Mucosa of stomach (tissue), 1 donor: ENCODE results near the gene WBP4.

Experiments
- H3K27me3 ChIP-seq: one replicate; pipeline ENCODE4 v1.7.0; 2013; ENCODE audit warnings: mild to moderate bottlenecking, low read length; ENCODE audit not compliant: control insufficient read depth, insufficient read depth
- H3K36me3 ChIP-seq: one replicate; pipeline ENCODE4 v1.7.0; 2013; ENCODE audit warnings: low read length; ENCODE audit not compliant: control insufficient read depth, insufficient read depth
- H3K4me1 ChIP-seq: one replicate; pipeline ENCODE4 v1.7.0; 2013; ENCODE audit warnings: mild to moderate bottlenecking, low read length; ENCODE audit not compliant: control insufficient read depth, insufficient read depth
- H3K4me3 ChIP-seq: one replicate; pipeline ENCODE4 v1.7.0; 2013; ENCODE audit warnings: low read length
- H3K9ac ChIP-seq: one replicate; pipeline ENCODE4 v1.7.0; 2013; ENCODE audit warnings: mild to moderate bottlenecking, low read length, moderate library complexity
- H3K9me3 ChIP-seq: one replicate; pipeline ENCODE4 v1.7.0; 2013; ENCODE audit warnings: mild to moderate bottlenecking, low read length, moderate library complexity; ENCODE audit not compliant: control insufficient read depth
- donor health status: Pancreatic carcinoma.

The WBP4 gene

DNA sequence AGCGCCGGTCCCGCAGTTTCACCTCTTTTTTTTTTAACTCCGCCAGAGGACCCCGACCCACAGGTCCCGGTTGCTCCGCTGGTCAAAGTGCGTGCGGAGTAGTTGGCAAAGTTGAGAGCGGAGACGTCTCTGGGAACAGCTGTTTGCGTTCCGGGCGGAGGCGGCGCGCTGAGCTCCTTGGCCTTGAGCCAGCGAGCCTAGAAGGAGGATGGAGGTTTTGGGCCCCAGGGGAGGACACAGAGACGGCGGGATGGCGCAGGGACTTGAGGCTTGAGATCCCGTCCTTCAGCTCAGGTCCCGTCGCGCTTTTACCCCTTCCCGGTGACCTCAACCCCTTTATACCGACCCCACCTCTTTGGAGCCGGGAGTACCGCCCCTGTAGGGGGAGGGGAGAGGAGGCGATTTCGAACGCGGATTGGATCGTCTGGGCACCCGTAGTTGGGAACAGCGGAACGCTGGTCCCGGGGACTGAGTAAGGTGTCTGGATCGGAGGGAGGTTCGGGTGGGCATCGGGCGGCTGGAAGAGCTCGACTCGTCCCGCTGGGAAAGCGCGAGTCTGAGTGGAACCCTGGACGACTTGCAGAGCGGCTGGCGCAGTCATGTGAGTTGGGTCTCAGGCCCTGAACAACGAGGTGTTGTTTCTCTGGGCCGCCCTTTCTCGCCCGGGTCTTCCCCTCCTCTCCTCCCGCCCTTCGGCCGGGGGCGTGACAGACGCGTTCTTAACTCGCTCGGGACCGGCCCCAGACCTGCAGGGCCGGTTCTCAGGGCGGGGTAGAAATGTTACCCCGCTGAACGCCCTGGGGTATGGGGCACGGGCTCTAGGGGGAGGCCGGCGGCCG lies at the start of gene WBP4:
TSS of gene WBP4 (plus strand) at position 435 of the 839 bp plus-strand sequence. CDS start at position 600, 165 bp downstream.
- peaks cover 22% of the 10 kb centered on the region for H3K4me1 ChIP-seq
- H3K9me3 ChIP-seq = no peaks in the 10 kb centered on the region
- no peaks in the 10 kb centered on the region for H3K36me3 ChIP-seq
- peak within 1 kb of the TSS; percentile 83 for H3K4me3 ChIP-seq
- peak within 1 kb of the TSS; percentile 86 for H3K9ac ChIP-seq
- no peaks in the 10 kb centered on the region for H3K27me3 ChIP-seq

DNA sequence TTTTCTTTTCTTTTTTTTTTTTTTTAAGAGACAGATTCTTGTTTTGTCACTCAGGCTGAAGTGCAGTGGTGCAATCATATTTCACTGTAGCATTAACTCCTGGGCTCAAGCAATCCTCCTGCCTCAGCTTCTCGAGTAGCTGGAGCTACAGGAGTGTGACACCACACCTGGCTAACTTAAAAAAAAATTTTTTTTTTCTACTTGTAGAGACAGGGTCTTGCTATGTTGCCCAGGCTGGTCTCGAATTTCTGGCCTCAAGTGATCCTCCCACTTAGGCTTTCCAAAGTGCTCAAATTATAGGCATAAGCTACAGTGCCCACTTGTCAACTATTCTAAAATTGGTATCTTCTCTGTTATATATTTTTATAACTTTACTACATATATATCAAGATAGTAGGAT lies 48.8 kb upstream of the WBP4 start:
- Histone ChIP-seq H3K4me1 (peaks cover 25% of the 10 kb centered on the region), H3K36me3 (no peaks in the 10 kb centered on the region), H3K4me3 (no peak overlapping the region), H3K9me3 (no peaks in the 10 kb centered on the region), H3K27me3 (no peaks in the 10 kb centered on the region), H3K9ac (no peak overlapping the region)

DNA sequence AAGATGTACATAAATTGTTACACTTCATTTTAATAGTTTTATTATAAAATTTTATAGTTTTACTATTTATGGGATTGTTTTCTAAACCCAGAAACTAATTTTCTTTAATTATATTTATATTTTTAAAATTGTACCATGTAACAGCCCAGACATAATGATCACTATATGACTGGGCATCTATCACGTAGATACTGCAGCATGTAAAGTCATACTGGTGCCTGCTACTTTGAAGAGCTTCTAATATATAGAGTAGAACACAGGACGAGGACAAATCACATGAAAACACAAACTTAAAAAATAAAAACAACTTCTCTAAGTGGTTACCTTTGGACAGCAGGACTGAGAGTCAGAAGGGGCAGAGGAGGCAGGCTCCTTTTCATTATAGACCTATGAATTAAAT lies 47.5 kb upstream of the WBP4 start:
- no peaks in the 10 kb centered on the region for H3K9me3 ChIP-seq
- H3K9ac ChIP-seq = no peak overlapping the region
- no peak overlapping the region for H3K4me3 ChIP-seq
- H3K27me3 ChIP-seq = no peaks in the 10 kb centered on the region
- no peaks in the 10 kb centered on the region for H3K36me3 ChIP-seq
- peaks cover 13% of the 10 kb centered on the region for H3K4me1 ChIP-seq

- Histone ChIP-seq H3K27me3 (no peaks in the 10 kb centered on the region), H3K36me3 (no peaks in the 10 kb centered on the region), H3K4me1 (peaks cover 20% of the 10 kb centered on the region), H3K9me3 (no peaks in the 10 kb centered on the region), H3K4me3 (no peak overlapping the region), H3K9ac (no peak overlapping the region)
These were observed 45.4 kb upstream of the WBP4 start for GRCh38 chr13:41015920-41016319.

DNA sequence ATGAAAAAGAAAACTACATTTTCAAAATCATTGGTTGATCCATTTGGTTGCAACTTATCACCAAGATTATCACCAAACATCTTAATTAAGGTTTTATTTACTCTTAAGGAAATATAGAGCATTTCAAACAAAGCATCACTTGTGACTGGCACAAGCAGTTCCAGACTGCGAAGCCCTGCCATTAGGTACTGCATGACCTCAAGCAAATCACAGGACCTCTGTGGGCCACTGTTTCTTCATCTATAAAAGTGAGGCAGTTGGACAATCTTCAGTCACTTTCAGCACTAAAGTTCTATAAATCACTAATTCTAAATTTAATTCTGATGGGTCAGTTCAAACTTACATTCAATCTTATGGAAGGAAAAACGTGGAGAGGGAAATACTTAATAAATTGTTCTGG lies 44.1 kb upstream of the WBP4 start:
- H3K4me3 ChIP-seq = no peak overlapping the region
- no peaks in the 10 kb centered on the region for H3K36me3 ChIP-seq

DNA sequence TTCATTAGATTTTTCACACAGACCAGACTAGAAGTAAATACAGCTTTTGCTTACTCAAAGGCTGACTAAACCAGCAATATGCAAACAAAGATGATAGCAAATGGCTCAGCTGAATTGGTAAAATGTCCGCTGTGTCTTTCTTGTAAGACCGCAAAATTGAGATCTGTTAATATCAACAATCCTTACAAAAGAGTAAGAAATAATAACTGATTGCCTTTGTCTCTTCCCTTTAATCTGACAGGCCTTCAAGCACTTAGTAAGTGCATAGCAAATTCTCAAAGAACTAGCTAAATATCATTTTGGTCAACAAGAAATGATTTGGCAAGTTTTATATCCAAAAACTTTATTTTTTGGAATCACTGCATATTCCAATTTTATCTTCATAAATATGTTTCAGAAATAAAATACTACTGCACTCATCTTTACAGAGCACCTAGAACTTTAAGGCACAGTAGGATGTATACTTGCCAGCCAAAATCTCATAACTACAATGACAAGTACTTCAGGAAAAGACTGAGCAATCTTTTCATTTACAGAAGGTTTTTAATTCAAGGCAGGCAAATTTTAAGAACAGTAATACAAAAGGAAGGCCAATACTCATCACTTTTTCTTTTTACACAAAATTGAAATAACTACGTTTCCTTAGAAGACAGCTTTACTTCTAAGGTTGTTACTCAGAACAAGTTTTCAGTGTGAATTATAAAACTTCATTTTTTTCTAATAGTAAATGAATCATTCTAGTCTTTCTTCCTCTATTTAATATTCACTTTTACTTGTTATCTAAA lies 43.3 kb upstream of the WBP4 start:
- Histone ChIP-seq H3K4me1 (peaks cover 29% of the 10 kb centered on the region), H3K9ac (peak overlapping the region; percentile 69), H3K27me3 (no peaks in the 10 kb centered on the region), H3K36me3 (no peaks in the 10 kb centered on the region), H3K9me3 (no peaks in the 10 kb centered on the region), H3K4me3 (peak overlapping the region; percentile 5)

More for the DNA sequence above, 44.1 kb upstream of the WBP4 start:
- H3K9me3 ChIP-seq = no peaks in the 10 kb centered on the region
- H3K9ac ChIP-seq = peak overlapping the region; percentile 69
- H3K4me1 ChIP-seq = peaks cover 29% of the 10 kb centered on the region
- no peaks in the 10 kb centered on the region for H3K27me3 ChIP-seq

- Histone ChIP-seq H3K36me3 (no peaks in the 10 kb centered on the region), H3K9me3 (no peaks in the 10 kb centered on the region), H3K27me3 (no peaks in the 10 kb centered on the region), H3K4me1 (peaks cover 29% of the 10 kb centered on the region), H3K9ac (peak overlapping the region; percentile 69), H3K4me3 (no peak overlapping the region)
These were observed 42.7 kb upstream of the WBP4 start for GRCh38 chr13:41018602-41018948.

DNA sequence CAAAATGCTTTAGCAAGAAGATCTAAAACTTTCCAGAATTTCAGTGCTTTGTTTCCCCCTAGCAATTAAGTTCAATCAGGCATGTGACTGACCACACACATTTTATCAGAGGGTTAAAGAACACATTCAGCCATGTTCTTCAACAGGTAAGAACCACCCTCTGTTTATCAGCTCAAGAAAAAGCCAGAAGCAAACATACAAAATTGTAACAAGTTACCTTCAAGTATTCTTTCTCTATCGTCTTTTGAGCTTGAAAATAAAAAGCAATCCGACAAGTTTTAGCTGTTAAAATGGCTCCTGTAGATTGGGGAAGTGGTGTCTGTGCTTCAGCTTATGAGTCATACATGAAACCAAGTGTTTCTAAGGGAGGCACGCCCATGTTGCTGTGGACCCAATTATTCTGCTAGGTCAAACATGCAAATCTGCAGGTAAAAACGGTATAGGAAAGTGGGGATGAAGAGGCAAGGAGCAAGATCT lies 42.3 kb upstream of the WBP4 start, which contains the start of gene ELF1:
TSS of gene ELF1 (minus strand) at position 306 of the 477 bp plus-strand sequence. CDS start 37,262 bp downstream, outside the sequence.
- Histone ChIP-seq H3K9ac (peak within 1 kb of the TSS; percentile 69), H3K36me3 (no peaks in the 10 kb centered on the region), H3K27me3 (no peaks in the 10 kb centered on the region), H3K9me3 (no peaks in the 10 kb centered on the region), H3K4me1 (peaks cover 29% of the 10 kb centered on the region), H3K4me3 (peak within 1 kb of the TSS; percentile 5)

DNA sequence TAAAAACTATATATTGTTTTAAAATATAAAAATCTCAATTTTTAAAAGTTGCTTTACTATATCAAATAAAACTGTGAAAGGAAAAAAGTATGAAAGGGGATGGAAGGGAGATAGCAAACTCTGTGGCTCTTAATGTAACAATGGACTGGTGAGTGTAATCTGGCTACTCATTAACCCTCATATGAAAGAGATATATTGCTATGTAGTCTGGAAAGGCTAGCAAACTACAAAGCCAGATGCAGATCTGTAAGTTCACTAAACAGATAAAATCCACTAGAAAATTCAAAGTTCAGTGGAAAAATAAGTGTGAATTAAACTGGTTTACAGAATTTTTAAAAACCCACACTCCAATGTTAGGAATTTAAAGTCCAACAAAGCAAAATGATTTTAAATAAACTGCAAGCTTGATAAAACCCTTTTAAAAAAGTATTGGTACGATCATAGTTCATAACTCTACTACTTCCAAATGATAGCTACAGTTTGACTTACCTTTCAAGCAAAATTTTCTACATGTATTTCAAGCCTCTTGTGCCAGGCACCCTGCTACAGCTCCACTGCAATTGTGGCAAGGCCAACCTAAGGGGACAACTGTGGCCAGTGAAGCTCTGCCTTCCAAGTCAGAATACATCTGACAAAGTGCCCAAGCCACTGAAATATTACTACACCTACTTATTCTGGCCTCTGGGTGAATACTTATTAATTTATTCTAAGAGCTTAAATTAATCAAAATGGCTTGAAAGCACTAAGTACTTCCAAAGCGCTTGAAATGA lies 41.5 kb upstream of the WBP4 start:
- Histone ChIP-seq H3K9ac (peak overlapping the region; percentile 69), H3K4me3 (no peak overlapping the region)

GRCh38 chr13:41025518-41025917 lies 35.8 kb upstream of the WBP4 start:
- Histone ChIP-seq H3K9ac (no peak overlapping the region), H3K27me3 (no peaks in the 10 kb centered on the region), H3K36me3 (no peaks in the 10 kb centered on the region), H3K4me3 (no peak overlapping the region), H3K9me3 (no peaks in the 10 kb centered on the region), H3K4me1 (peaks cover 43% of the 10 kb centered on the region)

More for the DNA sequence above, 41.5 kb upstream of the WBP4 start:
- no peaks in the 10 kb centered on the region for H3K9me3 ChIP-seq
- no peaks in the 10 kb centered on the region for H3K27me3 ChIP-seq
- H3K36me3 ChIP-seq = no peaks in the 10 kb centered on the region
- H3K4me1 ChIP-seq = peaks cover 29% of the 10 kb centered on the region

GRCh38 chr13:41026788-41027187 lies 34.5 kb upstream of the WBP4 start:
- Histone ChIP-seq H3K27me3 (no peaks in the 10 kb centered on the region), H3K9ac (no peak overlapping the region), H3K4me1 (peaks cover 34% of the 10 kb centered on the region), H3K4me3 (no peak overlapping the region), H3K9me3 (no peaks in the 10 kb centered on the region), H3K36me3 (no peaks in the 10 kb centered on the region)
